GM10266 (cell line): ENCODE measurements around the gene UMAD1.

ENCODE experiments used
- DNase-seq: peaks from one replicate; pipeline ENCODE4 v3.0.0; 2012; ENCODE audit errors: extremely low spot score
- CTCF ChIP-seq: IDR thresholded peaks from 2 replicates; pipeline ENCODE4 v1.5.1; 2012; ENCODE audit warnings: mild to moderate bottlenecking, low read depth; ENCODE audit not compliant: control insufficient read depth, insufficient read depth; ENCODE audit errors: missing control alignments

UMAD1 gene

DNA sequence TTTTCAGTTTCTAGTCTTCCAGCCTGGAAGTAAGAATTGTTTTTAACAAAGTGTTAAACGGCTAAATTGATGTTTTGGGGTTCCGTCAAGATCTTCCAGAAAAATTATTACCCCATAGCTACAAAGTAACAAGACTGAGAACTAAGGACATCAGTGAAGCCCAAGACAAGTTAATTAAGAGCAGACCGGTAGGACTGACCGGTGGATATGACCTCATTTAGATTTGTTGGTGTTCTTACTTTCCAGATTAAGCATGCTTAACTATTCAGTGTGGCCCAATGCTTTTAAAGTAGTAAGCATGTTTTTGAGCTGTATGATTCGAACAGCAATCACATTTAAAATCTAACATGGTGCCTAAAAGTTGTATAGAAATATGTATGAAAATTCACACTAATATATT, 151.0 kb downstream of the UMAD1 start:
- no peak for DNase-seq

DNA sequence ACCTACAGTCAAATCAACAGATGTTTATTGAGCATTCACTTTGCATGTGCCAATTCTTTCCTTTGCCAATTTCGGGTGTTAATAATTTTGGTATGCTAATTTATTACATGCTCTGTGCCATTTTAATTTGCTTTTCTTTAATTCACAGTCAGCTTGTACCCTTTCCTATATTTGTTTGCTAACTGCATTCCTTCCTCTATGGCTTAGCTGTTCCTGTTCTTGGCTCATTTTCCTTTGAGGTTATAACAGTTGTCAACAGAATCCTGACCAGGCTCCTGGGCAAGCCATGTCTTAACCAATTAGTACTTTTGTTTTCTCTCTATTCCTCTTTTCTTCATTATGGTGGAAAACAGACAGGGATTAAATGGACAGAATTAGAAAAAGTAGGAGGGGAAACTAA, 151.5 kb downstream of the UMAD1 start:
- DNase-seq = no peak
- no peak for TF ChIP-seq CTCF

More for the DNA sequence above, 151.0 kb downstream of the UMAD1 start:
- no peak for TF ChIP-seq CTCF

- TF ChIP-seq CTCF = no peak
- no peak for DNase-seq
Observed at GRCh38 chr7:7793249-7793648, 152.7 kb downstream of the UMAD1 start.

DNA sequence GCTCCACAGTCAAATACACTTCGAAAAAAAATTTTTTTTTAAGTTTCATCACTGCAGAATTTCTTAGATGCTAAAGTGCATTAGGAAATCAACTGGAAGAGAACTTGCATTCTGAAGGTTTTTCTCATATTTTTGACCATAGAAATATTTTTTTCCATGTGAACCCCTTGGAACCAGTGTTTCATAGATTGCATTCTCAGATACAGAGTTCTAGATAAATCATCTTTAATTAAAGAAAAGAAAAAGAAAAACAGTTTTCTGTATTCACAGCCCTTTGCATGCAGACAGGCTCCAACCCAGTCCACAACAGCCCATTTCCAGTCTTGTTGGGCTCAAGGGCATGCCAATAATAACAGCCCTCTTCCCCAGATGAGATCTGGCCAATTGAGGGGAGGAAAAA, 153.4 kb downstream of the UMAD1 start:
- DNase-seq = no peak
- TF ChIP-seq CTCF = no peak

GRCh38 chr7:7795203-7795602, 154.7 kb downstream of the UMAD1 start:
- no peak for DNase-seq

DNA sequence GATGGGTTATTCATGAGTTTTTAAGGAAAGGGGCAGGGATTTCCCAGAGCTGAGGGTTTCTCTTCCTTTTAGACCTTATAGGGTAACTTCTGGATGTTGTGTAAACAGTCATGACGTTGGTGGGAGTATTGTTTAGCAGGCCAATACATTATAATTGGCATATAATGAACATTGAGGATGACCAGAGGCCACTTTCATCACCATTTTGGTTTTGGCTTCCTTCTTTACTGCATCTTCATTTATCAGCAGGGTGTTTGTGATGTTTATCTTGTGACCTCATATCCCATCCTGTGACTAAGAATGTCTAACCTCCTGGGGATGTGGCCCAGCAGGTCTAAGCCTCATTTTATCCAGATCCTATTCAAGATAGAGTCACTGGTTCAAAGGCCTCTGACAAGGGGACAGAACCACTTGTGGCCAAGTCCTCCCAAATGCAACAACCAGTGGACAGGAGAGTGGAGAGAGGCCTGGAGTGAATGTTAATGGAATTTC, 155.1 kb downstream of the UMAD1 start:
- DNase-seq = no peak
- TF ChIP-seq CTCF = no peak

More at GRCh38 chr7:7795203-7795602, 154.7 kb downstream of the UMAD1 start:
- no peak for TF ChIP-seq CTCF

GRCh38 chr7:7798510-7798909, 158.0 kb downstream of the UMAD1 start:
- no peak for DNase-seq

More at GRCh38 chr7:7798510-7798909, 158.0 kb downstream of the UMAD1 start:
- TF ChIP-seq CTCF = no peak
